ENCODE results near the gene MARCHF10.
"Not testable (repeated sequence)": the region's sequence is repeated elsewhere in the genome, so short reads cannot be mapped to it uniquely, and the experiment has no call there.

The MARCHF10 gene

GRCh38 chr17:62692721-62693431 is 115.2 kb downstream of the MARCHF10 start:
- Mint-ChIP-seq H3K9me3 (no peaks in the 10 kb centered on the region), H3K27ac (no peak overlapping the region), H3K27me3 (peaks cover 7% of the 10 kb centered on the region), H3K36me3 (ENCODE audit: low read depth) (peaks cover 24% of the 10 kb centered on the region), H3K4me3 (no peak overlapping the region), H3K4me1 (ENCODE audit: low read depth) (peaks cover 10% of the 10 kb centered on the region)
- intact Hi-C loops (cut with micrococcal nuclease): no loop called here

- no peaks in the 10 kb centered on the region for H3K9me3 Mint-ChIP-seq
- peaks cover 24% of the 10 kb centered on the region for H3K36me3 Mint-ChIP-seq (ENCODE audit: low read depth)
- no peak overlapping the region for H3K27ac Mint-ChIP-seq
- H3K4me1 Mint-ChIP-seq (ENCODE audit: low read depth): peaks cover 10% of the 10 kb centered on the region
- no peak overlapping the region for H3K4me3 Mint-ChIP-seq
- intact Hi-C loops (cut with micrococcal nuclease): no loop called here
- peaks cover 7% of the 10 kb centered on the region for H3K27me3 Mint-ChIP-seq
Measured at GRCh38 chr17:62692159-62692651, 115.9 kb downstream of the MARCHF10 start.

GRCh38 chr17:62691589-62691915 is 116.6 kb downstream of the MARCHF10 start:
- H3K4me3 Mint-ChIP-seq: not testable (repeated sequence)

GRCh38 chr17:62690168-62690897 is 117.8 kb downstream of the MARCHF10 start:
- Mint-ChIP-seq H3K36me3 (ENCODE audit: low read depth) (peaks cover 24% of the 10 kb centered on the region), H3K27ac (no peak overlapping the region), H3K4me1 (ENCODE audit: low read depth) (peaks cover 10% of the 10 kb centered on the region), H3K9me3 (no peaks in the 10 kb centered on the region), H3K27me3 (peaks cover 4% of the 10 kb centered on the region), H3K4me3 (no peak overlapping the region)
- intact Hi-C loops (cut with micrococcal nuclease): no loop called here

More at GRCh38 chr17:62691589-62691915, 116.6 kb downstream of the MARCHF10 start:
- H3K27me3 Mint-ChIP-seq; intact Hi-C loops (cut with micrococcal nuclease); H3K27ac Mint-ChIP-seq; H3K9me3 Mint-ChIP-seq: not testable (repeated sequence)
- Mint-ChIP-seq H3K36me3 (ENCODE audit: low read depth) (peaks cover 24% of the 10 kb centered on the region), H3K4me1 (ENCODE audit: low read depth) (peaks cover 10% of the 10 kb centered on the region)

- Mint-ChIP-seq H3K36me3 (ENCODE audit: low read depth) (peaks cover 24% of the 10 kb centered on the region), H3K9me3 (no peaks in the 10 kb centered on the region), H3K27ac (no peak overlapping the region), H3K4me3 (no peak overlapping the region), H3K27me3 (peaks cover 4% of the 10 kb centered on the region), H3K4me1 (ENCODE audit: low read depth) (peaks cover 6% of the 10 kb centered on the region)
- intact Hi-C loops (cut with micrococcal nuclease): no loop called here
Measured at GRCh38 chr17:62689441-62690167, 118.5 kb downstream of the MARCHF10 start.

GRCh38 chr17:62688398-62689160 is 119.5 kb downstream of the MARCHF10 start:
- H3K4me1 Mint-ChIP-seq (ENCODE audit: low read depth): no peaks in the 10 kb centered on the region
- no peaks in the 10 kb centered on the region for H3K27me3 Mint-ChIP-seq
- intact Hi-C loops (cut with micrococcal nuclease): no loop called here
- H3K27ac Mint-ChIP-seq: no peak overlapping the region
- H3K9me3 Mint-ChIP-seq: no peaks in the 10 kb centered on the region
- peaks cover 24% of the 10 kb centered on the region for H3K36me3 Mint-ChIP-seq (ENCODE audit: low read depth)
- H3K4me3 Mint-ChIP-seq: no peak overlapping the region

GRCh38 chr17:62687997-62688396 is 120.1 kb downstream of the MARCHF10 start:
- Mint-ChIP-seq H3K36me3 (ENCODE audit: low read depth) (peaks cover 24% of the 10 kb centered on the region), H3K4me3 (no peak overlapping the region), H3K9me3 (no peaks in the 10 kb centered on the region), H3K27ac (no peak overlapping the region), H3K4me1 (ENCODE audit: low read depth) (no peaks in the 10 kb centered on the region), H3K27me3 (no peaks in the 10 kb centered on the region)
- intact Hi-C loops (cut with micrococcal nuclease): no loop called here

GRCh38 chr17:62684179-62684578 is 123.9 kb downstream of the MARCHF10 start:
- peaks cover 34% of the 10 kb centered on the region for H3K36me3 Mint-ChIP-seq (ENCODE audit: low read depth)
- H3K27me3 Mint-ChIP-seq: no peaks in the 10 kb centered on the region
- no peaks in the 10 kb centered on the region for H3K9me3 Mint-ChIP-seq
- no peaks in the 10 kb centered on the region for H3K4me1 Mint-ChIP-seq (ENCODE audit: low read depth)
- intact Hi-C loops (cut with micrococcal nuclease): no loop called here
- no peak overlapping the region for H3K4me3 Mint-ChIP-seq
- H3K27ac Mint-ChIP-seq: no peak overlapping the region

GRCh38 chr17:62681939-62682381 is 126.2 kb downstream of the MARCHF10 start:
- Mint-ChIP-seq H3K27me3 (no peaks in the 10 kb centered on the region), H3K4me3 (no peak overlapping the region), H3K27ac (no peak overlapping the region), H3K9me3 (no peaks in the 10 kb centered on the region), H3K36me3 (ENCODE audit: low read depth) (peaks cover 28% of the 10 kb centered on the region), H3K4me1 (ENCODE audit: low read depth) (no peaks in the 10 kb centered on the region)
- intact Hi-C loops (cut with micrococcal nuclease): no loop called here

- Mint-ChIP-seq H3K27me3 (no peaks in the 10 kb centered on the region), H3K27ac (no peak overlapping the region), H3K4me1 (ENCODE audit: low read depth) (no peaks in the 10 kb centered on the region), H3K9me3 (no peaks in the 10 kb centered on the region), H3K36me3 (ENCODE audit: low read depth) (peaks cover 28% of the 10 kb centered on the region), H3K4me3 (no peak overlapping the region)
- intact Hi-C loops (cut with micrococcal nuclease): no loop called here
Measured at GRCh38 chr17:62681061-62681938, 126.8 kb downstream of the MARCHF10 start.

- intact Hi-C loops (cut with micrococcal nuclease): no loop called here
- peaks cover 28% of the 10 kb centered on the region for H3K36me3 Mint-ChIP-seq (ENCODE audit: low read depth)
- no peak overlapping the region for H3K4me3 Mint-ChIP-seq
- no peaks in the 10 kb centered on the region for H3K9me3 Mint-ChIP-seq
- no peaks in the 10 kb centered on the region for H3K27me3 Mint-ChIP-seq
- no peaks in the 10 kb centered on the region for H3K4me1 Mint-ChIP-seq (ENCODE audit: low read depth)
- no peak overlapping the region for H3K27ac Mint-ChIP-seq
Measured at GRCh38 chr17:62680541-62681052, 127.5 kb downstream of the MARCHF10 start.

- intact Hi-C loops (cut with micrococcal nuclease): no loop called here
- no peaks in the 10 kb centered on the region for H3K27me3 Mint-ChIP-seq
Measured at GRCh38 chr17:62679866-62680377, 128.2 kb downstream of the MARCHF10 start.

More at GRCh38 chr17:62679866-62680377, 128.2 kb downstream of the MARCHF10 start:
- Mint-ChIP-seq H3K9me3 (no peaks in the 10 kb centered on the region), H3K4me3 (no peak overlapping the region), H3K27ac (no peak overlapping the region), H3K36me3 (ENCODE audit: low read depth) (peaks cover 28% of the 10 kb centered on the region), H3K4me1 (ENCODE audit: low read depth) (no peaks in the 10 kb centered on the region)
